Measurements from ENCODE around the gene UBE2Q1.

UBE2Q1 gene

GRCh38 chr1:154577346-154578057 lies 19.0 kb upstream of the UBE2Q1 start:
- DNase-seq (ENCODE audit: low read depth in 2 of 2), result no peak

GRCh38 chr1:154575951-154576566 lies 17.6 kb upstream of the UBE2Q1 start:
- no peak for DNase-seq (ENCODE audit: low read depth in 2 of 2)

GRCh38 chr1:154575147-154575927 lies 16.9 kb upstream of the UBE2Q1 start:
- DNase-seq (ENCODE audit: low read depth in 2 of 2), result no peak

GRCh38 chr1:154574716-154575115 lies 16.3 kb upstream of the UBE2Q1 start:
- DNase-seq (ENCODE audit: low read depth in 2 of 2), result no peak

GRCh38 chr1:154573168-154573510 lies 14.7 kb upstream of the UBE2Q1 start:
- no peak for DNase-seq (ENCODE audit: low read depth in 2 of 2)

- DNase-seq (ENCODE audit: low read depth in 2 of 2), result no peak
These were observed 14.2 kb upstream of the UBE2Q1 start for GRCh38 chr1:154572468-154573167.

- DNase-seq (ENCODE audit: low read depth in 2 of 2), result no peak
These were observed 13.5 kb upstream of the UBE2Q1 start for GRCh38 chr1:154571964-154572288.

- DNase-seq (ENCODE audit: low read depth in 2 of 2), result no peak
These were observed 12.9 kb upstream of the UBE2Q1 start for GRCh38 chr1:154571244-154571963.

- no peak for DNase-seq (ENCODE audit: low read depth in 2 of 2)
These were observed 9.8 kb upstream of the UBE2Q1 start for GRCh38 chr1:154568157-154568815.

GRCh38 chr1:154567386-154568156 lies 9.1 kb upstream of the UBE2Q1 start, which contains the start of gene CHRNB2:
Gene CHRNB2 (plus strand): TSS chr1:154567778. CDS start chr1:154568045, 267 bp downstream.
- peak; percentile 35 to 60 for DNase-seq (ENCODE audit: low read depth in 2 of 2)

- DNase-seq (ENCODE audit: low read depth in 2 of 2), result no peak
These were observed 7.4 kb upstream of the UBE2Q1 start for GRCh38 chr1:154565876-154566275.

GRCh38 chr1:154559466-154560044 lies 1.1 kb upstream of the UBE2Q1 start:
- DNase-seq (ENCODE audit: low read depth in 2 of 2), result peak; percentile 52 to 57

- peak; percentile 98 to 100 for DNase-seq (ENCODE audit: low read depth in 2 of 2)
These were observed 431 bp upstream of the UBE2Q1 start for GRCh38 chr1:154558720-154559465.

- DNase-seq (ENCODE audit: low read depth in 2 of 2), result no peak
These were observed 1.1 kb downstream of the UBE2Q1 start for GRCh38 chr1:154557248-154557938.

GRCh38 chr1:154556422-154556821 lies 2.0 kb downstream of the UBE2Q1 start:
- DNase-seq (ENCODE audit: low read depth in 2 of 2), result no peak

- DNase-seq (ENCODE audit: low read depth in 2 of 2), result no peak
These were observed 5.1 kb downstream of the UBE2Q1 start for GRCh38 chr1:154553056-154554030.

- no peak for DNase-seq (ENCODE audit: low read depth in 2 of 2)
These were observed 6.4 kb downstream of the UBE2Q1 start for GRCh38 chr1:154552036-154552435.

Data from stimulated activated CD4-positive, alpha-beta T cell treated with anti-CD3 and anti-CD28 coated beads, Interleukin-1b, Interleukin-23, amount 100 ng/mL, for 1 hour (primary cell).